Measurements from ENCODE around the gene GJB5.

The GJB5 gene

DNA sequence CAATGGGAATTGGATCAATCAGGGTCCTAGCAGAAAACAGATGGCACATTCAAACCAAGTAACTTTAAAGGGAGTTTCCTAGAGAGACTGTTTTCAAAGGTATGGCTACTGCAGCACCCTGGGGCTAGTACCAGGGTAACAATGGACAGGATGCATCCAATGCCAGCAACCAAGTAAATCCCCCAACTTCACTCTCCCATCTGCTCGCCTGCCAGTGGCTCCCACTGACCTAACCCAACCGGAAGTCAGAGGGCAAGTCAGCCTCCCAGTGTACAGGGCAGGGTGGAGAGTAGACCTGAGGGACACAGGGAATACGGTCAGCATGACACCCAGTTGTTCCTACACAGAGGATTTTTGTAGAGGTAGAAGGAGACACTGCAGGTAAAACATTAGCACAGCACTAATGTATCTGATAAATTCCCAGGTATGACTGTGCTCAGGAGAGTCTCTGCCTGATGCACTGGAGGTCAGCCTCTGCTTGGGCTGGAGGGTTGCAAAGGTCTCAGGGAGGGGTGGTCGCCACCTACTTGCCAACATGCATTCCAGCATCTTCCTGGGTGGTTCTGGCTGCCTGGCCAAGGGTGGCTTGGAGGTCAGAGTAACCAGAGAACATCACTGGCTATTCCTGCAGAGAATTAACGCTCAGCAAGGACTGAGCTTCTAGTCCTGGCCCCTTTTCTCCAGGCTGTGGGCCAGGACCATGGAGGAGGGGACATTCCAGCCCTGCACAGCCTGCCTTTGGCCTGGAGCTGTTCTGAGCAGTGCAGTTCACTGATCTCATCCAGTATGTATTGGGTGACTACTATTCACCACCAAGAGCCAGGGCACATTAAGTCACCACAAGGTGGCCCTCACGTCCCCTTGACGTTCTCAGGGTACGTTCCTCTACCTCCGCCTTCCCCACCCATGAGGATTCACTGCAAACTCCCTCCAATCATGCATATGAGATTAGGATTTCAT lies 32.9 kb downstream of the GJB5 start:
- in situ Hi-C loops (cut with HindIII; ENCODE audit: low pct_ligation_motif_present, low sequenced_read_pairs) = no loop called here

DNA sequence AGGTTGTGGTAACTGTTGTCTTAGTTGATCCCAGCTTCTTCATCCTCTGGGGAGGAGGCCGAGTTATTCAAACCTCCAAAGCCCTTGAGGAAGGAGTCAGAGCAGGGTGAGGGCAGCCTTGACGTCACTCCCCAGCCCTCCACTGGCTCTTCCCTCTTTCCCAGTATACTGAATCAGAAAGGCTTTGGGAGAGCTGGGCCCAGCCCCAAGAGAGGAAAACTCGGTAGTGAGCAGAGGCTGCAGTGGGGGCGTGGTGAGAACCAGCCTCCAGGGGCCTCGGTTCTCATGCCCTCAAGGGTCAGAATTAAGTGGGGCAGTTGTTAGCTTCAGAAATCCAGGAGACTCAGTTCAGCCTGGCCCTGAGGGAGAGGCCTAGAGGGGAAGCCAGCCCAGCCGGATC lies 36.1 kb downstream of the GJB5 start:
- TF ChIP-seq, protein P1, sequence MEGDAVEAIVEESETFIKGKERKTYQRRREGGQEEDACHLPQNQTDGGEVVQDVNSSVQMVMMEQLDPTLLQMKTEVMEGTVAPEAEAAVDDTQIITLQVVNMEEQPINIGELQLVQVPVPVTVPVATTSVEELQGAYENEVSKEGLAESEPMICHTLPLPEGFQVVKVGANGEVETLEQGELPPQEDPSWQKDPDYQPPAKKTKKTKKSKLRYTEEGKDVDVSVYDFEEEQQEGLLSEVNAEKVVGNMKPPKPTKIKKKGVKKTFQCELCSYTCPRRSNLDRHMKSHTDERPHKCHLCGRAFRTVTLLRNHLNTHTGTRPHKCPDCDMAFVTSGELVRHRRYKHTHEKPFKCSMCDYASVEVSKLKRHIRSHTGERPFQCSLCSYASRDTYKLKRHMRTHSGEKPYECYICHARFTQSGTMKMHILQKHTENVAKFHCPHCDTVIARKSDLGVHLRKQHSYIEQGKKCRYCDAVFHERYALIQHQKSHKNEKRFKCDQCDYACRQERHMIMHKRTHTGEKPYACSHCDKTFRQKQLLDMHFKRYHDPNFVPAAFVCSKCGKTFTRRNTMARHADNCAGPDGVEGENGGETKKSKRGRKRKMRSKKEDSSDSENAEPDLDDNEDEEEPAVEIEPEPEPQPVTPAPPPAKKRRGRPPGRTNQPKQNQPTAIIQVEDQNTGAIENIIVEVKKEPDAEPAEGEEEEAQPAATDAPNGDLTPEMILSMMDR (IDR thresholded peaks at IDR 0.05; ENCODE audit: low read depth, low read length, missing control alignments) = no peak
- Histone ChIP-seq H3K27ac (no peak overlapping the region), H3K4me3 (ENCODE audit: low read depth, low read length) (no peak overlapping the region), H3K36me3 (replicated peaks) (no peaks in the 10 kb centered on the region), H3K27me3 (replicated peaks) (peaks cover 16% of the 10 kb centered on the region)
- DNase-seq = no peak
- in situ Hi-C loops (cut with HindIII; ENCODE audit: low pct_ligation_motif_present, low sequenced_read_pairs) = no loop called here

More for the DNA sequence above, 32.9 kb downstream of the GJB5 start:
- peak; percentile 24 for DNase-seq
- peaks cover 6% of the 10 kb centered on the region for H3K27me3 ChIP-seq (replicated peaks)
- no peak overlapping the region for H3K4me3 ChIP-seq (ENCODE audit: low read depth, low read length)
- TF ChIP-seq, protein P1 (IDR thresholded peaks at IDR 0.05; ENCODE audit: low read depth, low read length, missing control alignments) = peak; percentile 34
- H3K27ac ChIP-seq = no peak overlapping the region
- no peaks in the 10 kb centered on the region for H3K36me3 ChIP-seq (replicated peaks)

DNA sequence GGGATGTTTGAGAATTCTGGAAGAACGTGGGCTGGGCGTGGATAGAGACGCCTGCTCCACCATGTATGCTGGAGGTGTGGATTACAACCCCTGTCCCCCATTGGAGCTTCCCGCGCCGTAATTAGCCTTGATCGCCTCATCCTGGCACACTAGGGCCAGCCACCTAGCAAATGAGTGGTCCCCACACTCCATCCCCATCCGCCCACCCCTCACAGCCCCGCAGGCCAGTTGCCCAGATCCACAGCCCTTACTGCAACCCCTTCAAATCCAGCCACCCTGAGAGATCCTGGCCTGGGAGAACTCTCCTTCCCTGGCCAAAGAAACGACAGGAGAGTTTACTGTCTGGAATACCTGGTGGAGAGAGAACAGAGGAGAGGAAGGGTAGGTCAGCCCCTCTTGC lies 37.6 kb downstream of the GJB5 start:
- in situ Hi-C loops (cut with HindIII; ENCODE audit: low pct_ligation_motif_present, low sequenced_read_pairs) = no loop called here
- peaks cover 16% of the 10 kb centered on the region for H3K27me3 ChIP-seq (replicated peaks)

DNA sequence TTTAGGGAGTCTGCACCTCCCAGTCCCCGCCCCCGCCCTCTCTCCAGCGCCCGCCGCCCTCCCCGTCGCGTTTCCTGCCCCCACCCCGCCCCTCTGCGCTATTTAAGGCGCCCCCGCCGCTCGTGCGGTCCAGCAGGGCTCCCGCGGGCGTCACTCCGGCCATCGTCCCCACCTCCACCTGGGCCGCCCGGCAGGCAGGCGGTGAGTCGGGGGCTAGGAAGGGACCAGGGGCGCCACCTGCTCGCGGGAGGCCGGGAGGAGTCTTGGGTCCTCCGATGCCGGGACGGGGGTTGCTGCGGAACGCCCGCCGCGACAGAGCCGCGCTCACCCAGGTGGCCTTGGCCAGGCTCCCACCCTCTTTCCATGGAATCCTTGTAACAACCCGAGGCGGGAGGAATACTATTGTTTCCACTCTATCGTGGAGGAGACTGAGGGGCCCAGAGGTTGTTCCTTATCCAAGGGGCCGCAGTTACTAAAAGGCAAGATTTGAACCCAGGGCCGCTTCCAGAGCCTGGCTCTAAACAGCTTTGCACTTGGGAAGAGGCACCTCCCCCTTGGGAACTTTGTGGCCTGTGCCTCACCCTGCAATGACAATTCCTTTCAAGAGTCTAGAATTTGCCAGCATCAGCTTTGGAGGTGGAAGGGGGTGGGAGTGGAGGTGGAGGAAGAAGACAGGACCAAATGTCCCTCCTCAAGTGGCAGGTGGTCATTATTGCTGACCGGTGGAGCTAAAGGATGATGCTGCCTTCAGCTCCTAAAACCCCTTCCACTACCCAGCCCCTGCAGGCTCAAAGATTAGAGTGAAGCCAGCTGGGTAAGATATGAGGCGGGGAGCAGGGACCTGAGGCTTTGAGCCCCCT lies 38.3 kb downstream of the GJB5 start, which contains the start of gene GJA4:
Gene GJA4, plus strand, starts transcription at position 132 of the 860 bp plus-strand sequence. CDS start 1,215 bp downstream, outside the sequence.
- Histone ChIP-seq H3K4me3 (ENCODE audit: low read depth, low read length) (no peak within 1 kb of the TSS), H3K27me3 (replicated peaks) (peaks cover 16% of the 10 kb centered on the region), H3K27ac (no peak within 1 kb of the TSS), H3K36me3 (replicated peaks) (no peaks in the 10 kb centered on the region)
- in situ Hi-C loops (cut with HindIII; ENCODE audit: low pct_ligation_motif_present, low sequenced_read_pairs) = no loop called here
- TF ChIP-seq, protein P1 (IDR thresholded peaks at IDR 0.05; ENCODE audit: low read depth, low read length, missing control alignments) = no peak
- no peak for DNase-seq

More for the DNA sequence above, 37.6 kb downstream of the GJB5 start:
- DNase-seq = no peak
- H3K36me3 ChIP-seq (replicated peaks) = no peaks in the 10 kb centered on the region
- TF ChIP-seq, protein P1 (IDR thresholded peaks at IDR 0.05; ENCODE audit: low read depth, low read length, missing control alignments) = no peak
- no peak overlapping the region for H3K4me3 ChIP-seq (ENCODE audit: low read depth, low read length)
- no peak overlapping the region for H3K27ac ChIP-seq

DNA sequence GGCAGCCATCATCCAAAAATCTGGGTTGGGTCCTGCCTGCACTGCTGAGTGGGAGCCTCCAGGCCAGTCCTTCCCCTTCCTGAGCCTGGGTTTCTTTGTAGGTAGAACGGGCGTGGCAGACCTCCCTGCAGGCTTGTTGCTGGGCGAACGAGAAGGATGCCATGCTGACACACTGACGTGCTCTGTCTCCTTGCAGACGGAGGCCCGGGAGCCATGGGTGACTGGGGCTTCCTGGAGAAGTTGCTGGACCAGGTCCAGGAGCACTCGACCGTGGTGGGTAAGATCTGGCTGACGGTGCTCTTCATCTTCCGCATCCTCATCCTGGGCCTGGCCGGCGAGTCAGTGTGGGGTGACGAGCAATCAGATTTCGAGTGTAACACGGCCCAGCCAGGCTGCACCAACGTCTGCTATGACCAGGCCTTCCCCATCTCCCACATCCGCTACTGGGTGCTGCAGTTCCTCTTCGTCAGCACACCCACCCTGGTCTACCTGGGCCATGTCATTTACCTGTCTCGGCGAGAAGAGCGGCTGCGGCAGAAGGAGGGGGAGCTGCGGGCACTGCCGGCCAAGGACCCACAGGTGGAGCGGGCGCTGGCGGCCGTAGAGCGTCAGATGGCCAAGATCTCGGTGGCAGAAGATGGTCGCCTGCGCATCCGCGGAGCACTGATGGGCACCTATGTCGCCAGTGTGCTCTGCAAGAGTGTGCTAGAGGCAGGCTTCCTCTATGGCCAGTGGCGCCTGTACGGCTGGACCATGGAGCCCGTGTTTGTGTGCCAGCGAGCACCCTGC lies 39.3 kb downstream of the GJB5 start:
- in situ Hi-C loops (cut with HindIII; ENCODE audit: low pct_ligation_motif_present, low sequenced_read_pairs) = no loop called here
- DNase-seq = no peak
- H3K27me3 ChIP-seq (replicated peaks) = peaks cover 16% of the 10 kb centered on the region
- TF ChIP-seq, protein P1 (IDR thresholded peaks at IDR 0.05; ENCODE audit: low read depth, low read length, missing control alignments) = no peak
- H3K27ac ChIP-seq = no peak overlapping the region
- H3K36me3 ChIP-seq (replicated peaks) = no peaks in the 10 kb centered on the region
- H3K4me3 ChIP-seq (ENCODE audit: low read depth, low read length) = no peak overlapping the region

Measured in brain microvascular endothelial cell (primary cell).